Thyroid gland (tissue), 4 donors: ENCODE results near the gene HECTD4. TPM values are rescaled to one million over a fixed set of nuclear protein-coding genes. Genes with fewer than 3 reads are reported as not detected.
A peak's percentile ranks its signal among the peaks of the same experiment; 100 is the strongest.

Experiments
- DNase-seq, 2 donors: peaks; one replicate each; pipeline ENCODE4 v3.0.0-alpha.2; 2019
- H3K27ac ChIP-seq, 3 donors: fragments of 200-600 bp; sonication (generic); 1 replicate in 2 of 3; 2 replicates in 1 of 3; pipeline ENCODE4 v1.5.1; 2016 to 2019; ENCODE audit warnings: mild to moderate bottlenecking in 1 of 3, moderate library complexity in 1 of 3
- H3K27me3 ChIP-seq: fragments of 200-600 bp; sonication (generic); one replicate; pipeline ENCODE4 v1.5.1; 2019
- H3K36me3 ChIP-seq, 2 donors: fragments of 200-600 bp; sonication (generic); one replicate each; pipeline ENCODE4 v1.5.1; 2016 to 2019
- H3K4me1 ChIP-seq, 2 donors: fragments of 200-600 bp; sonication (generic); one replicate each; pipeline ENCODE4 v1.5.1; 2017 to 2019
- H3K4me3 ChIP-seq, 3 donors: fragments of 200-600 bp; sonication (generic); replicated peaks in 1 of 3; 1 replicate in 2 of 3; 2 replicates in 1 of 3; pipeline ENCODE4 v1.5.1; 2016; ENCODE audit warnings: mild to moderate bottlenecking in 1 of 3
- H3K9me3 ChIP-seq: fragments of 200-600 bp; sonication (generic); one replicate; pipeline ENCODE4 v1.5.1; 2017
- CTCF ChIP-seq, 6 experiments: fragments of 200-600 bp in 3 of 6; fragments of 450-650 bp in 3 of 6; sonication (generic) in 3 of 6; IDR thresholded peaks; one replicate each; pipeline ENCODE4 v1.5.1; 2016 to 2019; ENCODE audit warnings: antibody characterized with exemption in 6 of 6, mild to moderate bottlenecking in 2 of 6, inconsistent platforms in 1 of 6, moderate library complexity in 1 of 6
- POLR2A ChIP-seq, 2 donors: fragments of 450-650 bp; IDR thresholded peaks; one replicate each; pipeline ENCODE4 v1.6.1; 2017; ENCODE audit warnings: antibody characterized with exemption in 2 of 2, mild to moderate bottlenecking in 2 of 2, moderate library complexity in 1 of 2
- WGBS, 2 donors: methylation state at CpG; one replicate each; pipeline ENCODE4 v1.1.5; 2017; 5-methylcytosine and 5-hydroxymethylcytosine counted together
- intact Hi-C: fragments of 100-400 bp; cut with DNase I; formaldehyde crosslinking; loops from one replicate; pipeline ENCODE4 v1.15.1; 2023
- total RNA-seq, 4 donors: library from RNA; depleted of rRNA; stranded (reverse); fragments of >200 nt; gene quantifications; one replicate each; pipeline ENCODE4 v1.2.3, GENCODE V29; 2016

HECTD4 gene
- total RNA-seq, 4 donors from 2014 or later = 68.5 to 115 (median 79.6) TPM

GRCh38 chr12:112196196-112196875 is 185.9 kb downstream of the HECTD4 start:
- Histone ChIP-seq H3K9me3 (no peaks in the 10 kb centered on the region), H3K4me3 (no peak overlapping the region), H3K36me3 (peaks cover 50 to 54% of the 10 kb centered on the region in 2 donors), H3K27ac (peak overlapping the region in 1 of 3 donors; percentile 5), H3K27me3 (no peaks in the 10 kb centered on the region), H3K4me1 (peaks cover 0 to 3% of the 10 kb centered on the region in 2 donors)
- 84 to 85% methylated on average over 9 of the region's 9 CpGs for WGBS, 2 donors
- intact Hi-C loops = loop anchor here (2.0 kb wide), 1 partner anchor 190 kb away; no protein-coding TSS in a partner anchor
- no peak for TF ChIP-seq POLR2A (IDR thresholded peaks at IDR 0.05)
- TF ChIP-seq CTCF (IDR thresholded peaks at IDR 0.05) = no peak
- peak; percentile 20 to 37 for DNase-seq

GRCh38 chr12:112194601-112195247 is 187.5 kb downstream of the HECTD4 start:
- Histone ChIP-seq H3K27ac (no peak overlapping the region), H3K9me3 (no peaks in the 10 kb centered on the region), H3K36me3 (peaks cover 43 to 46% of the 10 kb centered on the region in 2 donors), H3K27me3 (no peaks in the 10 kb centered on the region), H3K4me1 (peaks cover 0 to 9% of the 10 kb centered on the region in 2 donors), H3K4me3 (no peak overlapping the region)
- WGBS, 2 donors = 94 to 96% methylated on average over 20 of the region's 20 CpGs
- TF ChIP-seq POLR2A (IDR thresholded peaks at IDR 0.05) (no peak), CTCF (IDR thresholded peaks at IDR 0.05) (no peak)
- DNase-seq = no peak
- intact Hi-C loops = no loop called here

- 96 to 98% methylated on average over 13 of the region's 13 CpGs for WGBS, 2 donors
- Histone ChIP-seq H3K27ac (no peak overlapping the region), H3K4me1 (peaks cover 0 to 9% of the 10 kb centered on the region in 2 donors), H3K27me3 (no peaks in the 10 kb centered on the region), H3K9me3 (no peaks in the 10 kb centered on the region), H3K4me3 (no peak overlapping the region), H3K36me3 (peaks cover 42 to 48% of the 10 kb centered on the region in 2 donors)
- DNase-seq = no peak
- TF ChIP-seq CTCF (IDR thresholded peaks at IDR 0.05) (no peak), POLR2A (IDR thresholded peaks at IDR 0.05) (no peak)
- intact Hi-C loops = no loop called here
Measured at GRCh38 chr12:112192475-112192874, 189.8 kb downstream of the HECTD4 start.

- 81 to 82% methylated on average over 4 of the region's 4 CpGs for WGBS, 2 donors
- H3K4me3 ChIP-seq = no peak overlapping the region
- no peak overlapping the region for H3K27ac ChIP-seq
- intact Hi-C loops = no loop called here
- no peak for TF ChIP-seq CTCF (IDR thresholded peaks at IDR 0.05)
- H3K27me3 ChIP-seq = no peaks in the 10 kb centered on the region
- no peak for DNase-seq
- H3K9me3 ChIP-seq = no peaks in the 10 kb centered on the region
- peaks cover 0 to 9% of the 10 kb centered on the region in 2 donors for H3K4me1 ChIP-seq
- peaks cover 42 to 48% of the 10 kb centered on the region in 2 donors for H3K36me3 ChIP-seq
Measured at GRCh38 chr12:112191840-112192321, 190.3 kb downstream of the HECTD4 start.

GRCh38 chr12:112191201-112191600 is 191.0 kb downstream of the HECTD4 start:
- TF ChIP-seq POLR2A (IDR thresholded peaks at IDR 0.05) (no peak), CTCF (IDR thresholded peaks at IDR 0.05) (no peak)
- no peaks in the 10 kb centered on the region for H3K9me3 ChIP-seq
- H3K36me3 ChIP-seq = peaks cover 42 to 48% of the 10 kb centered on the region in 2 donors
- no peak overlapping the region for H3K4me3 ChIP-seq
- WGBS, 2 donors = 88 to 95% methylated on average over 2 of the region's 2 CpGs
- no peak overlapping the region for H3K27ac ChIP-seq
- intact Hi-C loops = no loop called here
- no peak for DNase-seq
- H3K27me3 ChIP-seq = no peaks in the 10 kb centered on the region
- peaks cover 0 to 8% of the 10 kb centered on the region in 2 donors for H3K4me1 ChIP-seq
